Measurements from ENCODE around the gene CYP2D6.

CYP2D6 gene

GRCh38 chr22:42156121-42156520 is 25.5 kb upstream of the CYP2D6 start:
- Histone ChIP-seq H3K27ac (no peak overlapping the region), H3K27me3 (ENCODE audit: insufficient read depth, low read depth, severe bottlenecking) (no peaks in the 10 kb centered on the region), H3K9me3 (ENCODE audit: severe bottlenecking) (no peaks in the 10 kb centered on the region), H3K4me3 (ENCODE audit: low read depth, low read length) (no peak overlapping the region), H3K36me3 (peaks cover 27% of the 10 kb centered on the region)
- no peak for TF ChIP-seq CTCF (IDR thresholded peaks at IDR 0.05; ENCODE audit: low read depth, low read length)
- no peak for DNase-seq

- Histone ChIP-seq H3K9me3 (ENCODE audit: severe bottlenecking) (no peaks in the 10 kb centered on the region), H3K27me3 (ENCODE audit: insufficient read depth, low read depth, severe bottlenecking) (no peaks in the 10 kb centered on the region), H3K27ac (no peak overlapping the region), H3K4me3 (ENCODE audit: low read depth, low read length) (no peak overlapping the region), H3K36me3 (peaks cover 27% of the 10 kb centered on the region)
- no peak for TF ChIP-seq CTCF (IDR thresholded peaks at IDR 0.05; ENCODE audit: low read depth, low read length)
- no peak for DNase-seq
These were observed 24.5 kb upstream of the CYP2D6 start for GRCh38 chr22:42155053-42155543.

GRCh38 chr22:42154293-42155052 is 23.9 kb upstream of the CYP2D6 start:
- no peak overlapping the region for H3K27ac ChIP-seq
- peaks cover 27% of the 10 kb centered on the region for H3K36me3 ChIP-seq
- H3K27me3 ChIP-seq (ENCODE audit: insufficient read depth, low read depth, severe bottlenecking) = no peaks in the 10 kb centered on the region
- H3K9me3 ChIP-seq (ENCODE audit: severe bottlenecking) = no peaks in the 10 kb centered on the region
- no peak for TF ChIP-seq CTCF (IDR thresholded peaks at IDR 0.05; ENCODE audit: low read depth, low read length)
- H3K4me3 ChIP-seq (ENCODE audit: low read depth, low read length) = no peak overlapping the region
- no peak for DNase-seq

- H3K27ac ChIP-seq = no peak overlapping the region
- H3K27me3 ChIP-seq (ENCODE audit: insufficient read depth, low read depth, severe bottlenecking) = no peaks in the 10 kb centered on the region
- no peak for DNase-seq
- H3K36me3 ChIP-seq = peaks cover 22% of the 10 kb centered on the region
- TF ChIP-seq CTCF (IDR thresholded peaks at IDR 0.05; ENCODE audit: low read depth, low read length) = no peak
- no peaks in the 10 kb centered on the region for H3K9me3 ChIP-seq (ENCODE audit: severe bottlenecking)
- H3K4me3 ChIP-seq (ENCODE audit: low read depth, low read length) = no peak overlapping the region
These were observed 22.2 kb upstream of the CYP2D6 start for GRCh38 chr22:42152661-42153270.

GRCh38 chr22:42151924-42152635 is 21.5 kb upstream of the CYP2D6 start:
- Histone ChIP-seq H3K36me3 (peaks cover 22% of the 10 kb centered on the region), H3K27me3 (ENCODE audit: insufficient read depth, low read depth, severe bottlenecking) (no peaks in the 10 kb centered on the region), H3K9me3 (ENCODE audit: severe bottlenecking) (no peaks in the 10 kb centered on the region), H3K4me3 (ENCODE audit: low read depth, low read length) (no peak overlapping the region), H3K27ac (no peak overlapping the region)
- no peak for DNase-seq
- TF ChIP-seq CTCF (IDR thresholded peaks at IDR 0.05; ENCODE audit: low read depth, low read length) = no peak
